ENCODE data around the gene UBE2I. TPM values are rescaled to one million over a fixed set of nuclear protein-coding genes. Genes with fewer than 3 reads are reported as not detected.
A peak's percentile ranks its signal among the peaks of the same experiment; 100 is the strongest.

UBE2I gene
- total and polyA plus RNA-seq, 2 donors (not counting 1 experiment from before 2014, with no cell fraction given), result 152 to 265 TPM

DNA sequence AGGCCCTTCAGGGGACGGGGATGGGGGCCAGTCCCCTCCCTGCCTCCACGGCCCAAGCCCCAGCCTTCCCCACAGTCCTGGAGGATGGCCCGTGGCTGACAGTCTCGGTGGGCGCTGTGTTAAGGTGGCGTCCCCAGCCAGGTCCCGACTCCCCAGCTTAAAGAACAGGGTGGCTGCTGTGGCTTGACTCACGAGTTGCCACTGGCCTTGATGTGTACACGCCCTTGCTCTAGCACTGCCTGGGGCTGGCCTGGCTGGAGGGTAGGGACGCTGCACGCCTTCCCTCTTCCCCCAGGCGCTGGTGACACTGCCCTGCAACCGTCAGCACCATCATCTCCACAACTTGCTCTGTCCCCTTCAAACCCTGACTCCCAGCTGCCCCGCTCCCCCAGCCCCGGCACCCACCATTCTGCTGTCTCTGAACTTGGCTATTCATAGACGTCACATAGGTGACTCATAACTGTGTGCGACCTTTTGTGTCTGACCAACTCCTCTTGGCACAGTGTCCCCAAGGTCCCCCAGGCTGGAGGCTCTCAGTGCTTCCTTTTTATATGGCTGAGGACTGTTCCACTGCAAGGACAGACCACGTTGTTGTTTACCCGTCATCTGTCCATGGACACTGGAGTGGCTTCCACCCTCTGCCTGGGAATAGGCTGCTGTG lies 48.6 kb downstream of the UBE2I start:
- POLR2A ChIA-PET, result no interaction called here
- CTCF ChIA-PET, result no interaction called here
- H3K4me1 Mint-ChIP-seq, result peaks cover 19% of the 10 kb centered on the region
- no peaks in the 10 kb centered on the region for H3K9me3 Mint-ChIP-seq (ENCODE audit: insufficient read depth)
- no peaks in the 10 kb centered on the region for H3K27me3 Mint-ChIP-seq
- H3K9me3 ChIP-seq (ENCODE audit: control extremely low read depth in 1 of 3, control insufficient read depth in 2 of 3, insufficient read depth in 1 of 3, low read length in 2 of 3), result peaks cover 0 to 2% (median 0%) of the 10 kb centered on the region in 3 donors
- no peak overlapping the region for H3K4me3 ChIP-seq (ENCODE audit: control extremely low read depth in 1 of 5, extremely low read depth in 1 of 5, insufficient read depth in 1 of 5, low read depth in 2 of 5, low read length in 4 of 5)
- H3K4me3 Mint-ChIP-seq, result no peak overlapping the region
- H3K79me2 ChIP-seq (ENCODE audit: control insufficient read depth, insufficient read depth, low read length), result peaks cover 82% of the 10 kb centered on the region
- whole genome bisulfite sequencing (ENCODE audit: insufficient coverage), result 93% methylated on average over 19 of the region's 19 CpGs
- intact Hi-C loops (cut with micrococcal nuclease), result loop anchor here (10.0 kb wide), 1 partner anchor 47 kb away; no protein-coding TSS in a partner anchor
- H2AFZ ChIP-seq (ENCODE audit: insufficient read depth, low read depth, low read length, poor library complexity, severe bottlenecking), result no peak overlapping the region
- no peak overlapping the region for H3K4me2 ChIP-seq (replicated peaks; ENCODE audit: low read depth, low read length, poor library complexity, severe bottlenecking)
- peaks cover 93% of the 10 kb centered on the region for H4K20me1 ChIP-seq (ENCODE audit: control insufficient read depth, insufficient read depth, low read length, poor library complexity, severe bottlenecking)
- H3K27me3 ChIP-seq (replicated peaks in 1 of 4; ENCODE audit: control extremely low read depth in 1 of 4, control insufficient read depth in 3 of 4, insufficient read depth in 4 of 4, low read length in 3 of 4), result no peaks in the 10 kb centered on the region
- H3K9ac ChIP-seq (ENCODE audit: low read length), result no peak overlapping the region
- no peak for TF ChIP-seq EZH2 (IDR thresholded peaks at IDR 0.05; ENCODE audit: borderline replicate concordance, insufficient read depth, low read depth, low read length, poor library complexity, severe bottlenecking)
- TF ChIP-seq, protein P1, sequence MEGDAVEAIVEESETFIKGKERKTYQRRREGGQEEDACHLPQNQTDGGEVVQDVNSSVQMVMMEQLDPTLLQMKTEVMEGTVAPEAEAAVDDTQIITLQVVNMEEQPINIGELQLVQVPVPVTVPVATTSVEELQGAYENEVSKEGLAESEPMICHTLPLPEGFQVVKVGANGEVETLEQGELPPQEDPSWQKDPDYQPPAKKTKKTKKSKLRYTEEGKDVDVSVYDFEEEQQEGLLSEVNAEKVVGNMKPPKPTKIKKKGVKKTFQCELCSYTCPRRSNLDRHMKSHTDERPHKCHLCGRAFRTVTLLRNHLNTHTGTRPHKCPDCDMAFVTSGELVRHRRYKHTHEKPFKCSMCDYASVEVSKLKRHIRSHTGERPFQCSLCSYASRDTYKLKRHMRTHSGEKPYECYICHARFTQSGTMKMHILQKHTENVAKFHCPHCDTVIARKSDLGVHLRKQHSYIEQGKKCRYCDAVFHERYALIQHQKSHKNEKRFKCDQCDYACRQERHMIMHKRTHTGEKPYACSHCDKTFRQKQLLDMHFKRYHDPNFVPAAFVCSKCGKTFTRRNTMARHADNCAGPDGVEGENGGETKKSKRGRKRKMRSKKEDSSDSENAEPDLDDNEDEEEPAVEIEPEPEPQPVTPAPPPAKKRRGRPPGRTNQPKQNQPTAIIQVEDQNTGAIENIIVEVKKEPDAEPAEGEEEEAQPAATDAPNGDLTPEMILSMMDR (IDR thresholded peaks at IDR 0.05), result no peak
- DNase-seq, result no peak
- ATAC-seq (ENCODE audit: low read depth), result no peak
- no peaks in the 10 kb centered on the region for H3K4me1 ChIP-seq (ENCODE audit: control insufficient read depth in 2 of 2, insufficient read depth in 2 of 2, low read length in 2 of 2)
- no peak overlapping the region for H3K27ac ChIP-seq (ENCODE audit: low read length in 2 of 2)
- H3K36me3 ChIP-seq (replicated peaks in 1 of 2; ENCODE audit: control extremely low read depth in 1 of 2, control insufficient read depth in 1 of 2, extremely low read depth in 1 of 2, insufficient read depth in 2 of 2, low read length in 1 of 2), result peaks cover 0 to 24% of the 10 kb centered on the region in 2 experiments
- H3K27ac Mint-ChIP-seq, result peak overlapping the region; percentile 37

DNA sequence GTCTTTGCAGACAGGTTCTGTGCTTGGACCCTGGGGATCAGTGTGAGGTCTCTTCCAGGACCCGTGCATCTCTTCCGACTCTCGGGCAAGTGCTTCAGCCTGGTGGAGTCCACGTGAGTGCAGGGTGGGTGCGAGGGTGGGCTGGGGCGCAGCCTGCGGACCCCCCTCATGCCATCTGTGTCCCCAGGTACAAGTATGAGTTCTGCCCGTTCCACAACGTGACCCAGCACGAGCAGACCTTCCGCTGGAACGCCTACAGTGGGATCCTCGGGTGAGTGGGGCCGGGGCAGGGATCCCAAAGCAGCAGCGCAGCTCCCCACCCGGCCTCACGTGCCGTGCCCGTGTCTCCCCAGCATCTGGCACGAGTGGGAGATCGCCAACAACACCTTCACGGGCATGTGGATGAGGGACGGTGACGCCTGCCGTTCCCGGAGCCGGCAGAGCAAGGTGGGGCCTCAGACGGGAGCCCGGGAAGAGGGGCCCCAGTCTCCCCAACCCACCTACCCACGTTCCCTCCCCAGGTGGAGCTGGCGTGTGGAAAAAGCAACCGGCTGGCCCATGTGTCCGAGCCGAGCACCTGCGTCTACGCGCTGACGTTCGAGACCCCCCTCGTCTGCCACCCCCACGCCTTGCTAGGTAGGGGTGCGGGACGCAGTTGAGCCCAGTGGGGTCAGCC lies 52.4 kb downstream of the UBE2I start:
- CTCF ChIA-PET, result interaction anchor here (1.6 to 4.0 kb wide), 2 partner anchors 32 to 61 kb away, joined by 3 to 15 read pairs; no protein-coding TSS in a partner anchor
- Histone ChIP-seq H3K9me3 (ENCODE audit: control extremely low read depth in 1 of 3, control insufficient read depth in 2 of 3, insufficient read depth in 1 of 3, low read length in 2 of 3) (peaks cover 0 to 2% (median 0%) of the 10 kb centered on the region in 3 donors), H4K20me1 (ENCODE audit: control insufficient read depth, insufficient read depth, low read length, poor library complexity, severe bottlenecking) (peaks cover 76% of the 10 kb centered on the region), H3K79me2 (ENCODE audit: control insufficient read depth, insufficient read depth, low read length) (peaks cover 44% of the 10 kb centered on the region), H3K9ac (ENCODE audit: low read length) (no peak overlapping the region), H3K27ac (ENCODE audit: low read length in 2 of 2) (no peak overlapping the region), H3K4me2 (replicated peaks; ENCODE audit: low read depth, low read length, poor library complexity, severe bottlenecking) (no peak overlapping the region), H3K4me3 (ENCODE audit: control extremely low read depth in 1 of 5, extremely low read depth in 1 of 5, insufficient read depth in 1 of 5, low read depth in 2 of 5, low read length in 4 of 5) (no peak overlapping the region), H3K4me1 (ENCODE audit: control insufficient read depth in 2 of 2, insufficient read depth in 2 of 2, low read length in 2 of 2) (no peaks in the 10 kb centered on the region), H3K27me3 (replicated peaks in 1 of 4; ENCODE audit: control extremely low read depth in 1 of 4, control insufficient read depth in 3 of 4, insufficient read depth in 4 of 4, low read length in 3 of 4) (no peaks in the 10 kb centered on the region), H3K36me3 (replicated peaks in 1 of 2; ENCODE audit: control extremely low read depth in 1 of 2, control insufficient read depth in 1 of 2, extremely low read depth in 1 of 2, insufficient read depth in 2 of 2, low read length in 1 of 2) (peaks cover 0 to 58% of the 10 kb centered on the region in 2 experiments), H2AFZ (ENCODE audit: insufficient read depth, low read depth, low read length, poor library complexity, severe bottlenecking) (no peak overlapping the region)
- H3K27me3 Mint-ChIP-seq, result no peaks in the 10 kb centered on the region
- no peaks in the 10 kb centered on the region for H3K9me3 Mint-ChIP-seq (ENCODE audit: insufficient read depth)
- 98% methylated on average over 43 of the region's 43 CpGs for WGBS (ENCODE audit: insufficient coverage)
- peaks cover 5% of the 10 kb centered on the region for H3K4me1 Mint-ChIP-seq
- DNase-seq (no peak), ATAC-seq (ENCODE audit: low read depth) (no peak)
- POLR2A ChIA-PET, result interaction anchor here (0.6 kb wide), 1 partner anchor 595 kb away, joined by 4 read pairs; no protein-coding TSS in a partner anchor
- TF ChIP-seq EZH2 (IDR thresholded peaks at IDR 0.05; ENCODE audit: borderline replicate concordance, insufficient read depth, low read depth, low read length, poor library complexity, severe bottlenecking), result no peak
- TF ChIP-seq, protein P1 (IDR thresholded peaks at IDR 0.05), result no peak
- intact Hi-C loops (cut with micrococcal nuclease), result no loop called here
- H3K4me3 Mint-ChIP-seq, result no peak overlapping the region
- no peak overlapping the region for H3K27ac Mint-ChIP-seq

Measured in B cell (primary cell).